Osteoblast (primary cell): Measurements from ENCODE around the gene BCL11B. TPM values are rescaled to one million over a fixed set of nuclear protein-coding genes. Genes with fewer than 3 reads are reported as not detected.

ENCODE experiments used
- DNase-seq: peaks from one replicate; pipeline ENCODE4 v3.0.0; 2011; ENCODE audit warnings: low spot score, mixed read lengths; ENCODE audit not compliant: insufficient read length; ENCODE audit errors: missing footprints
- H2AFZ ChIP-seq: 2 replicates; pipeline ENCODE4 v1.6.0; 2011; ENCODE audit warnings: mild to moderate bottlenecking, low read length
- H3K27ac ChIP-seq: 2 replicates; pipeline ENCODE4 v1.5.1; 2011; ENCODE audit warnings: mild to moderate bottlenecking, low read depth, low read length, moderate library complexity
- H3K27me3 ChIP-seq: 2 replicates; pipeline ENCODE4 v1.6.0; 2012; ENCODE audit warnings: mild to moderate bottlenecking, control low read depth, inconsistent platforms, low read length, moderate library complexity; ENCODE audit not compliant: insufficient read depth
- H3K36me3 ChIP-seq: 2 replicates; pipeline ENCODE4 v1.5.1; 2011; ENCODE audit warnings: mild to moderate bottlenecking, low read length, control low read depth, moderate library complexity; ENCODE audit not compliant: insufficient read depth
- H3K4me1 ChIP-seq: 2 replicates; pipeline ENCODE4 v1.5.1; 2011; ENCODE audit warnings: mild to moderate bottlenecking, low read length, control low read depth, moderate library complexity; ENCODE audit not compliant: insufficient read depth
- H3K4me2 ChIP-seq: 2 replicates; pipeline ENCODE4 v1.6.0; 2011; ENCODE audit warnings: mild to moderate bottlenecking, low read length; ENCODE audit not compliant: insufficient read depth
- H3K4me3 ChIP-seq: fragments of 200-600 bp; sonication (generic); 3 replicates; pipeline ENCODE4 v1.5.1; 2012; ENCODE audit warnings: mild to moderate bottlenecking, low read length, inconsistent platforms; ENCODE audit not compliant: insufficient read depth
- H3K79me2 ChIP-seq: 2 replicates; pipeline ENCODE4 v1.6.0; 2012; ENCODE audit warnings: mild to moderate bottlenecking, low read length, control low read depth, inconsistent platforms; ENCODE audit not compliant: insufficient read depth
- H3K9me3 ChIP-seq: 2 replicates; pipeline ENCODE4 v1.5.1; 2011; ENCODE audit warnings: low read depth, low read length, control low read depth
- H4K20me1 ChIP-seq: 2 replicates; pipeline ENCODE4 v1.6.0; 2012; ENCODE audit warnings: mild to moderate bottlenecking, low read length, control low read depth; ENCODE audit not compliant: insufficient read depth
- total RNA-seq: library from RNA; depleted of rRNA; stranded (reverse); fragments of >200 nt; gene quantifications from 2 replicates; pipeline ENCODE4 v1.2.3, GENCODE V29; 2012
- TF ChIP-seq, protein P1 (sequence below): IDR thresholded peaks from 2 replicates; pipeline ENCODE4 v1.5.1; 2011; ENCODE audit warnings: mild to moderate bottlenecking, low read depth, low read length, moderate library complexity; ENCODE audit errors: extremely low read depth

Gene BCL11B
- total RNA-seq, 1 donor: 0.36 TPM

DNA sequence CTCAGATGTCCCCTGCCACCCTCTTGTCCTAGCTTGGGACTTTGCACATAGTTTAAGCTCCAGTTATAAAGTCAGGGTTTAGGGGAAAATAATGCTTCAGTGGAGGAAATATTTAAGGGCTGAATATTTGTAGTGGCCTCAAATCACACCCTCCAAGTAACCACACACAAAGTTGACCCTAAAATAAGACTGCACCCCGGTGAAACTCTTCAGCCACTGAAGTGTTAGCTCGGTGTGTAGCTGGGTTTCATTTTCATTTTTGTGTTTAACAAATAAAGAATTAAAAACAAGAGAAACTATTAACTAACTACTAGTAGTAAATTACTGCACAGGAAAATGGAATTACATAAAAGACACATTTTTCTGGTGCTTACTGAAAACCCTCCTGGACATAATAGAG is 14.8 kb upstream of the BCL11B start:
- TF ChIP-seq, protein P1, sequence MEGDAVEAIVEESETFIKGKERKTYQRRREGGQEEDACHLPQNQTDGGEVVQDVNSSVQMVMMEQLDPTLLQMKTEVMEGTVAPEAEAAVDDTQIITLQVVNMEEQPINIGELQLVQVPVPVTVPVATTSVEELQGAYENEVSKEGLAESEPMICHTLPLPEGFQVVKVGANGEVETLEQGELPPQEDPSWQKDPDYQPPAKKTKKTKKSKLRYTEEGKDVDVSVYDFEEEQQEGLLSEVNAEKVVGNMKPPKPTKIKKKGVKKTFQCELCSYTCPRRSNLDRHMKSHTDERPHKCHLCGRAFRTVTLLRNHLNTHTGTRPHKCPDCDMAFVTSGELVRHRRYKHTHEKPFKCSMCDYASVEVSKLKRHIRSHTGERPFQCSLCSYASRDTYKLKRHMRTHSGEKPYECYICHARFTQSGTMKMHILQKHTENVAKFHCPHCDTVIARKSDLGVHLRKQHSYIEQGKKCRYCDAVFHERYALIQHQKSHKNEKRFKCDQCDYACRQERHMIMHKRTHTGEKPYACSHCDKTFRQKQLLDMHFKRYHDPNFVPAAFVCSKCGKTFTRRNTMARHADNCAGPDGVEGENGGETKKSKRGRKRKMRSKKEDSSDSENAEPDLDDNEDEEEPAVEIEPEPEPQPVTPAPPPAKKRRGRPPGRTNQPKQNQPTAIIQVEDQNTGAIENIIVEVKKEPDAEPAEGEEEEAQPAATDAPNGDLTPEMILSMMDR: no peak
- Histone ChIP-seq H3K4me2 (no peak overlapping the region), H3K27ac (no peak overlapping the region), H3K4me1 (no peaks in the 10 kb centered on the region), H3K4me3 (no peak overlapping the region), H3K27me3 (no peaks in the 10 kb centered on the region), H4K20me1 (no peaks in the 10 kb centered on the region), H3K79me2 (no peaks in the 10 kb centered on the region), H2AFZ (no peak overlapping the region), H3K36me3 (no peaks in the 10 kb centered on the region), H3K9me3 (no peaks in the 10 kb centered on the region)
- peak; percentile 18 for DNase-seq

DNA sequence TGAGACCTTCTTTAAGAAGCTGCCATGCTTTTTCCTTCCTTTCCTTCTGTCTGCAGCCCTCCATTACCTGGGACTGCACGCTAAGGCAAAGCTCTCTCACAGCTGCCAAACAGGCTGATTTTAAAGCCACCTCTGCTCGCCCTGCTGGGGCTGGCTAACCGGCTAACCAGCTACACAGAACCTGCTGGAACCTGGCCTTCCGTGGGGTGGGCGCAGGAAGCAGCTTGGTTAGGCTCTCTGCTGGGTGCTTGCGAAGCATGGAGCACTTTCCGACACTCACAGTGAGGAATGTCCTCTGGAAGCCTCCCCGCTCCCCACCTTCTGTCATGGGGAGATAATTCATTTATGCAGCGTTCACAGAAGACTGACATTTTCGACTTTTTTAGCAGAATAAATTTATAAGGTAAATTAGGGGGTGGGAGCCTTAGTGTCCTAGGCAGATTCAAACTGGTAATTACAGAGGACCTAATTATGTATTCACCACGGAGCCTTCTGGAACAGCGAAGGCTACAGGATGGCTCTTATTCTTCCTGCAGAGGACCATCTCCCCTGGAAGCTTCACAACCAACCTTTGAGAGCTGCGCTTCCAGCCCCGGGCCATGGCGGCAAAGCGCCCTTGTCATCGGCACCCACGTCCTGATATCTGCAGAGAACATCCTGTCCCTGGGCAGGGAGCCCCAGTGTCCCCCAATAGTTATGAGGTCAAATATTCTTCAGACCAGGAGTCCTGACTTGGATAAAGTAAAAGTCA is 12.4 kb upstream of the BCL11B start:
- Histone ChIP-seq H3K4me1 (no peaks in the 10 kb centered on the region), H3K4me3 (no peak overlapping the region), H3K4me2 (no peak overlapping the region), H3K27me3 (no peaks in the 10 kb centered on the region), H3K27ac (no peak overlapping the region), H3K9me3 (no peaks in the 10 kb centered on the region), H4K20me1 (no peaks in the 10 kb centered on the region), H3K36me3 (no peaks in the 10 kb centered on the region), H2AFZ (no peak overlapping the region), H3K79me2 (no peaks in the 10 kb centered on the region)
- TF ChIP-seq, protein P1: no peak
- DNase-seq: peak; percentile 10

DNA sequence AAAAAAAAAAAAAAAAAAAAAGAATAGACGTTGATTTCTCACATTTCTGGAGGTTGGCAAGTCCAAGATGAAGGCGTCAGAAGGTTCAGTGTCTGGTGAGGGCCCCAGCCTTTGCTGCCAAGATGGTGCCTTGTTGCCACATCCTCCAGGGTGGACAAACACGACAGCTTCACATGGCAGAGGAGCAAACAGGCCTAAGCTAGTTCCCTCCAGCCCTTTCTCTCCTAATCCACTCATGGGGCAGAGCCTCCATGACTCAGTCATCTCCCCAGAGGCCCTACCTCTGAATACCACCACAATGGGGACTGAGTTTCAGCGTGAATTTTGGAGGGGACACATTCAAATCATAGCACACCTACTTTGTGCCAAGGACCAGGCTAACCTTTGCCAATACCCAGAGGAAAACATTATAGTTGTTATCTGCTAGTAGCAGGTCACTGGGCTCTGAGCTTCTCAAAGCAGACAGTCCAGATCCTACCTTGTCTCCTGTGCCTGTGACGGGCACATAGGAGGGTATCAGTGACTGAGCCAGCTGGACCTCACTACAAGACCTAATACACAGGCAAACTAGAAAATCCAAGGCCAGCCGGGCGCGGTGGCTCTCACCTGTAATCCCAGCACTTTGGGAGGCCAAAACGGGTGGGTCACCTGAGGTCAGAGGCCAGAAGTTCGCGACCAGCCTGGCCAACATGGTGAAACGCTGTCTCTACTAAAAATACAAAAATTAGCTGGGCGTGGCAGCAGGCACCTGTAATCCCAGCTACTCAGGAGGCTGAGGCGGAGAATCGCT is 10.5 kb upstream of the BCL11B start:
- H3K9me3 ChIP-seq: no peaks in the 10 kb centered on the region
- H3K36me3 ChIP-seq: no peaks in the 10 kb centered on the region
- peaks cover 2% of the 10 kb centered on the region for H3K27me3 ChIP-seq
- DNase-seq: peak; percentile 25
- H3K4me2 ChIP-seq: no peak overlapping the region
- H3K4me3 ChIP-seq: no peak overlapping the region
- no peak overlapping the region for H2AFZ ChIP-seq
- H3K4me1 ChIP-seq: no peaks in the 10 kb centered on the region
- H4K20me1 ChIP-seq: no peaks in the 10 kb centered on the region
- TF ChIP-seq, protein P1: no peak
- H3K27ac ChIP-seq: no peak overlapping the region
- H3K79me2 ChIP-seq: no peaks in the 10 kb centered on the region

DNA sequence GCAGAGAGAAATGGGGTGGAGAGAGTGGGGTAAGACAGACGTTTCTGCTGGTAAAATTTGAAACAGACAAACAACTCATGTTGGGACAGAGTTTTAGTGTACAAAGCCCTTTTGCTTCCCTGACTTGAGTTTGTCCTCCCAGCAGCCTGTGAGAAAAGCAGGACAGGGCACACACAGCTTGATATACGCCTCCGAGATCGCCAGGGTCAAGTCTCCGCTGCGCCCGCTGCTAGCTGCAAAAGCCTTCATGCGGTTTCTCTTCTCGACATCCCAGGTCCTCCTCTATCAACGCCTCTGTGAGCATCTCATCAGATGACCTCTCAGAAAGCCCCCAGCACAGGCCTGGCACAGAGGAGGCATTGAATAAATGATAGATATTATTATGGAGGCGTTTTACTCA is 9.4 kb upstream of the BCL11B start:
- DNase-seq: no peak
- Histone ChIP-seq H4K20me1 (no peaks in the 10 kb centered on the region), H3K4me2 (no peak overlapping the region), H3K27me3 (peaks cover 12% of the 10 kb centered on the region), H3K79me2 (no peaks in the 10 kb centered on the region), H3K9me3 (no peaks in the 10 kb centered on the region), H2AFZ (no peak overlapping the region), H3K27ac (no peak overlapping the region), H3K36me3 (no peaks in the 10 kb centered on the region), H3K4me1 (no peaks in the 10 kb centered on the region), H3K4me3 (no peak overlapping the region)
- TF ChIP-seq, protein P1: no peak
